Measurements from ENCODE around the gene FHIT.

Gene FHIT

GRCh38 chr3:60571511-60571910 lies 679.7 kb downstream of the FHIT start:
- H3K4me1 ChIP-seq (ENCODE audit: low read length): peaks cover 17% of the 10 kb centered on the region
- no peaks in the 10 kb centered on the region for H3K79me2 ChIP-seq (ENCODE audit: low read length)
- no peak overlapping the region for H3K4me2 ChIP-seq (ENCODE audit: low read length)
- H4K20me1 ChIP-seq (ENCODE audit: insufficient read depth, low read length): no peaks in the 10 kb centered on the region
- peaks cover 17% of the 10 kb centered on the region; the same call in 1 of the 2 replicates for H3K27me3 ChIP-seq (ENCODE audit: low read depth, low read length)
- no peak overlapping the region for H3K4me3 ChIP-seq (ENCODE audit: low read length)
- no peak overlapping the region for H3K9ac ChIP-seq (ENCODE audit: low read length)
- TF ChIP-seq EZH2phosphoT487 (IDR thresholded peaks at IDR 0.05; ENCODE audit: low read depth): no peak
- TF ChIP-seq, protein P1, sequence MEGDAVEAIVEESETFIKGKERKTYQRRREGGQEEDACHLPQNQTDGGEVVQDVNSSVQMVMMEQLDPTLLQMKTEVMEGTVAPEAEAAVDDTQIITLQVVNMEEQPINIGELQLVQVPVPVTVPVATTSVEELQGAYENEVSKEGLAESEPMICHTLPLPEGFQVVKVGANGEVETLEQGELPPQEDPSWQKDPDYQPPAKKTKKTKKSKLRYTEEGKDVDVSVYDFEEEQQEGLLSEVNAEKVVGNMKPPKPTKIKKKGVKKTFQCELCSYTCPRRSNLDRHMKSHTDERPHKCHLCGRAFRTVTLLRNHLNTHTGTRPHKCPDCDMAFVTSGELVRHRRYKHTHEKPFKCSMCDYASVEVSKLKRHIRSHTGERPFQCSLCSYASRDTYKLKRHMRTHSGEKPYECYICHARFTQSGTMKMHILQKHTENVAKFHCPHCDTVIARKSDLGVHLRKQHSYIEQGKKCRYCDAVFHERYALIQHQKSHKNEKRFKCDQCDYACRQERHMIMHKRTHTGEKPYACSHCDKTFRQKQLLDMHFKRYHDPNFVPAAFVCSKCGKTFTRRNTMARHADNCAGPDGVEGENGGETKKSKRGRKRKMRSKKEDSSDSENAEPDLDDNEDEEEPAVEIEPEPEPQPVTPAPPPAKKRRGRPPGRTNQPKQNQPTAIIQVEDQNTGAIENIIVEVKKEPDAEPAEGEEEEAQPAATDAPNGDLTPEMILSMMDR (IDR thresholded peaks at IDR 0.05; ENCODE audit: low read depth, low read length): no peak
- H3K36me3 ChIP-seq (replicated peaks; ENCODE audit: low read depth, low read length): no peaks in the 10 kb centered on the region
- no peak overlapping the region for H3K27ac ChIP-seq (ENCODE audit: low read length)
- H3K9me3 ChIP-seq (ENCODE audit: insufficient read depth, low read length): no peaks in the 10 kb centered on the region
- no peak overlapping the region for H2AFZ ChIP-seq (ENCODE audit: low read depth, low read length)

DNA sequence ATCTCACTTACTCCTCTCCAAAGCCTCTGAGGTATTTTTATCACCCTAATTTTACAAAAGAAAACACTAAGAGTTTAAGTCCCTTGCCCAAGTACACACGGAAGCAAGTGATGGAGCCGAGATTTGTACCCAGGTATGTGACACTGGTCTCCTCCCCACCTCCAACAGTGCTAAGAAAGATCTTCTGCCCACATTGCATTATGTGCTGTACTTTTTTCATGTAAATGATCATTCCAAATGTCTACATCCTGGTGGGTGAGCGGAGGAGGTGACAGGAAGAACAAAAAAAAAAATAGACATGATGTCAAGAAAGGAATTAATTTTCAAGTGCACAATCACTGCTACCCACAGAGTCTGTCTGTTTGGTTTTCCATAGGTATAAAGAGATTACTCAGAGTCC lies 694.1 kb downstream of the FHIT start:
- peaks cover 39% of the 10 kb centered on the region for H3K4me1 ChIP-seq (ENCODE audit: low read length)
- no peak overlapping the region for H2AFZ ChIP-seq (ENCODE audit: low read depth, low read length)
- H3K27me3 ChIP-seq (ENCODE audit: low read depth, low read length): peaks cover 16% of the 10 kb centered on the region
- no peak overlapping the region for H3K4me2 ChIP-seq (ENCODE audit: low read length)
- H3K27ac ChIP-seq (ENCODE audit: low read length): no peak overlapping the region
- H3K79me2 ChIP-seq (ENCODE audit: low read length): no peaks in the 10 kb centered on the region
- H3K9me3 ChIP-seq (ENCODE audit: insufficient read depth, low read length): no peaks in the 10 kb centered on the region
- TF ChIP-seq EZH2phosphoT487 (IDR thresholded peaks at IDR 0.05; ENCODE audit: low read depth): no peak
- TF ChIP-seq, protein P1 (IDR thresholded peaks at IDR 0.05; ENCODE audit: low read depth, low read length): no peak
- peaks cover 4% of the 10 kb centered on the region for H3K36me3 ChIP-seq (replicated peaks; ENCODE audit: low read depth, low read length)
- no peaks in the 10 kb centered on the region for H4K20me1 ChIP-seq (ENCODE audit: insufficient read depth, low read length)
- H3K9ac ChIP-seq (ENCODE audit: low read length): no peak overlapping the region
- H3K4me3 ChIP-seq (ENCODE audit: low read length): no peak overlapping the region

GRCh38 chr3:60555686-60556354 lies 695.4 kb downstream of the FHIT start:
- no peak overlapping the region for H3K27ac ChIP-seq (ENCODE audit: low read length)
- H3K4me2 ChIP-seq (ENCODE audit: low read length): peak overlapping the region; percentile 67
- no peak overlapping the region for H3K9ac ChIP-seq (ENCODE audit: low read length)

GRCh38 chr3:60553144-60553543 lies 698.1 kb downstream of the FHIT start:
- H2AFZ ChIP-seq (ENCODE audit: low read depth, low read length): no peak overlapping the region
- H3K4me1 ChIP-seq (ENCODE audit: low read length): peaks cover 56% of the 10 kb centered on the region
- H3K4me3 ChIP-seq (ENCODE audit: low read length): peak overlapping the region; percentile 60; the same call in 1 of the 2 replicates
- H3K9me3 ChIP-seq (ENCODE audit: insufficient read depth, low read length): no peaks in the 10 kb centered on the region
- peak overlapping the region; percentile 53; the same call in 1 of the 2 replicates for H3K9ac ChIP-seq (ENCODE audit: low read length)
- no peaks in the 10 kb centered on the region for H4K20me1 ChIP-seq (ENCODE audit: insufficient read depth, low read length)
- H3K4me2 ChIP-seq (ENCODE audit: low read length): peak overlapping the region; percentile 87
- H3K79me2 ChIP-seq (ENCODE audit: low read length): no peaks in the 10 kb centered on the region
- peaks cover 4% of the 10 kb centered on the region for H3K36me3 ChIP-seq (replicated peaks; ENCODE audit: low read depth, low read length)
- peaks cover 13% of the 10 kb centered on the region for H3K27me3 ChIP-seq (ENCODE audit: low read depth, low read length)
- H3K27ac ChIP-seq (ENCODE audit: low read length): peak overlapping the region; percentile 80
- TF ChIP-seq, protein P1 (IDR thresholded peaks at IDR 0.05; ENCODE audit: low read depth, low read length): no peak
- no peak for TF ChIP-seq EZH2phosphoT487 (IDR thresholded peaks at IDR 0.05; ENCODE audit: low read depth)

More at GRCh38 chr3:60555686-60556354, 695.4 kb downstream of the FHIT start:
- Histone ChIP-seq H3K79me2 (ENCODE audit: low read length) (no peaks in the 10 kb centered on the region), H4K20me1 (ENCODE audit: insufficient read depth, low read length) (no peaks in the 10 kb centered on the region), H3K27me3 (ENCODE audit: low read depth, low read length) (peaks cover 16% of the 10 kb centered on the region), H3K9me3 (ENCODE audit: insufficient read depth, low read length) (no peaks in the 10 kb centered on the region), H2AFZ (ENCODE audit: low read depth, low read length) (no peak overlapping the region), H3K36me3 (replicated peaks; ENCODE audit: low read depth, low read length) (peaks cover 4% of the 10 kb centered on the region), H3K4me3 (ENCODE audit: low read length) (peak overlapping the region; percentile 29; the same call in 1 of the 2 replicates), H3K4me1 (ENCODE audit: low read length) (peaks cover 50% of the 10 kb centered on the region)
- TF ChIP-seq, protein P1 (IDR thresholded peaks at IDR 0.05; ENCODE audit: low read depth, low read length): no peak
- TF ChIP-seq EZH2phosphoT487 (IDR thresholded peaks at IDR 0.05; ENCODE audit: low read depth): no peak
